NCI-H510A treated with DMSO at 0.1 percent for 48 hours (cell line): Measurements from ENCODE around the gene COL15A1.

Experiments
- DNase-seq: peaks from one replicate; lab custom pipeline; 2025; lab: John Stamatoyannopoulos, UW

Gene COL15A1

DNA sequence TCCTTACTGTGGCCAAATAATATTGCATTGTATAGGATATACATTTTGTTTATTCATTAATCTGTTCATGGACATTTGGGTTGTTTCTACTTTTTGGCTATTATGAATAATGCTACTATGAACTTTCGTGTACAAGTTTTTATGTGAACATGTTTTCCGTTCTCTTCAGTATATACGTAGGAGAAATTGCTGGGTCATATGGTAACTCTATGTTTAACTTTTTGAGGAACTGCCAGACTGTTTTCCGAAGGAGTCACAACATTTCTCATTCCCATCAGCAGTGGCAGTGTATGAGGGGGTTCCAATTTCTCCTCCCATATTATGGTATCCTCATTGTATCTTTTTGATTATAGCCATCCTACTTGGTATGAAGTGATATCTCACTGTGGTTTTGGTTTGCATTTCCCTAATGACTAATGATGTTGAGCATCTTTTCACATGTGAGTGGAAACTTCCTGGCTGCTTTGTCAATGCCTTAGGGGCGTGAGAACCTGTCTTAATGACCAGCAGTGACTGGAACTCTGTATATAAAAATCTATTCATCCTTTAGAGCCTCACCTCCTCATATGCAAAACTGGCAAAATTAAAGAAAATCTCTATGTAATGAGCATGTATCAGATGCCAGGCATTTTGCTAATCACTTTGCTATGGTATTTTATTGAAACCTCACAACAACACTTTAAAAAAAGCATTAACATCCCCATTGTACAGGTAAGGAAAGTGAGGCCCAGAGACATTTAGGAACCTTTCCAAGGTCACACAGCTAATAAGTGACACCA, 113.4 kb downstream of the COL15A1 start:
- no peak for DNase-seq

DNA sequence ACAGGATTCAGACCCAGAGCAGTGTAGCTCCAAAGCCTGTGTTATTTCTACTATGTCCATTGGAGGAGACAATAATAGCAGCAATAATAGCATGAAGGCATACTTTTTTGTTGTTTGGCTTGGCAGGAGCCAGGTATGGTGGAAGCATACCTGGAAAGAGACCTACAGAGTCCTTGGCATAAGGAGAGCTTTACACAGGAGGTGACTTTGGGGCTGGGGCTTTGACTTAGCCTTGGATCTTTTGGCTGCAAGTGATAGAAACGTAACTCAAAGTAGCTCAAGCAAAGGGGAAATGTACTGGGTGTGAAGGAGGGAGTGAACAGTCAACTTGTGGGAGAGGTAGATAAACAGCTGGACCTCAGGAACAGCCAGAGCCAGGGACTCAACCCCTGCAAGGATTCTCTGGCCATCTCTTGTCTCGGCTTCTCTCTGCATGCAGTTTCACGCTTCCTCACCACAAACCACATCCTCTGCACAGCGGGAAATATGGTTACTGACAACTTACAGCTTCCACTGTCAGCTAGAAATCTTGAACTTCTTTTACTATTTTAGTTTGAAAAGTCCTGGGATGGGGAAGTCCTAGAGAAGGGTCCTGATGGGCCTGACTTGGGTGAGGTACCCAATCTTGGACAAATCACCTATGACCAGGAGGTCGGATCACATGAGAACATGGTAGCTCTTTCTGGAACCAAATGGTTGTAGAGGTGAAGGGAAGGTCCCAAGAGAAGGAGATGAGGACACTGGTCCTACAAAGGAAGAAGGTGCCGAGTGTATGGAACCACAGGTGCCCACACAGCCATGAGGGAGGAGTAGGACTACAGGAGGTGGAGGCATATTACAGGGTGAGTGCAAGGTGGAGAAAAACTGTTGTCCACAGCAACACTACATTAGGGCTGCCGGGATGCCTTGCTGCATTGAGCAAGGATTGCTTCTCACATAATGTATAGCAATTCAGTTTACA, 114.2 kb downstream of the COL15A1 start:
- DNase-seq = no peak

DNA sequence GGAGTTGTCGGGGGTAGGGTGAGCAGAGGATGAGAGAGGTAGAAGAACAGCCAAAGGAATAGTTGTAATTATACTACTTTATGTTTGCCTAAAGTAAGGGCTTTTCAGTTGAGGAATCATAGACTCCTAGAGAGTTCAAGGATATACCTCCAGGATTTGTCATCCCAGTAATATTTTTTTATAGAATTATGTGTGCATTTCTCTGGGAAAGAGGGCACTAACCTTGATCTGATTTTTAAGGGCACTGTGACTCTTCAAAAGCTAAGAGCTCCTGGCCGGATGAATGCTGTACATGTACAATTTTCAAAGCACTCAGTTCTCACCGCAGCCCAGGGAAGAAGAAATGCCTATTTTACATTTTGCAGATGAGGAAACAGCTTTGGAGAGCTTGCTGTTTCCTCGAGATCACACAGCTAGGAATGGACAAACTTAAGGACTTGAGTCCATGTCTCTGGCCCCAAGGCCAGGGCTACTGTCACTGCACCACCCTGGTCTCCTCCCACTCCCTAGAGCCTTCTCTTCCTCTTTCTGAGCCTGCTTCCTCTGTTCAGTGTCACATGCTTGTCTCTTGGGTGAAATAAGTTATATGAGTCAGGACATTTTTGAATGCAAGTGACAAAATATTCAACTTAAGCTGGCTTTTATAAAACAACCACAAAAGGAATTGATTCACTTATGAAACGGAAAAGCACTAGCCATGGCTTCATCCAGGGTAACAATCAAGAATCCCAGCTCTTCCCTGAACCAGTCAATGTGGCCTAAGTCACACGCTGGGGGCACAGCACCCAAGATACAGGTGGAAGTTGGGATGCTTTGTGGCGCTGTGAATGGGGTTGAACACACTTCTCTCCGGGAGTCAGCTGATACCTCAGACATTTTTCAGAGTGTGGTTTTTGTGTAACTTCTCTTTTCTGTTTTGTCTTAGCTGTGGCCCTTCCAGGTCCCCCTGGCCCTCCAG, 115.5 kb downstream of the COL15A1 start:
- DNase-seq = no peak

DNA sequence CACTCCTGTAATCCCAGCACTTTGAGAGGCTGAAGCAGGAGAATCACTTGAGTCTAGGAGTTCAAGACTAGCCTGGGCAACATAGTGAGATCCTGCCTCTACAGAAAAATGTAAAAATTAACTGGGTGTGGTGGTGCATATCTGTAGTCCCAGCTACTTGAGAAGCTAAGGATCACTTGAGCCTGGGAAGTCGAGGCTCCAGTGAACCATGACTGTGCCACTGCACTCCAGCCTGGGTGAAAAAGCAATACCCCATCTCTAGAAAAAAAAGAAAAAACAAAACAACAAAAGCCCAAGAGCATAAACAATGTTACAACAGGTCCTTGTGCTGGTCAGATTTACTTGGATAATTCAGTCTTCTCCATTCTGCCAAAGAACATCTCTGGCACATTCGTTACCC, 116.9 kb downstream of the COL15A1 start:
- no peak for DNase-seq

DNA sequence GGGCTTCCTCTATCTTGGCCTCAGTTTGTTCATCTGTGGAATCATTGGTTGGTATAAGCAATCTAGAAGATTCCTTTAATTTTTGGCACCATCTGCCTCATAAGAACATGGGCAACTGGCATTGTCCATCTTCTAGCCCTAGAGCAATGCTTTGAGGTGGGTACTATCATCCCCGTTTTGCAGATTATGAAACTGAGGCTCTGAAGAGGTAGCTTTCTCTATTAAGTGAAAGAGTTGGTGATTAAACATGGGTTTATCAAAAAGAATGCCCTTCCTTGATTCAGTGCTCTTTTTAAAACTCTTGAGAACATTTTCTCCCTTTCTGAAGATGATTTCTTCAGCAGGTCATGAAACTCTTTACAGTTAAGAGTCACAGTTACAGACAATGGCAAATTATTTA, 118.8 kb downstream of the COL15A1 start:
- no peak for DNase-seq

DNA sequence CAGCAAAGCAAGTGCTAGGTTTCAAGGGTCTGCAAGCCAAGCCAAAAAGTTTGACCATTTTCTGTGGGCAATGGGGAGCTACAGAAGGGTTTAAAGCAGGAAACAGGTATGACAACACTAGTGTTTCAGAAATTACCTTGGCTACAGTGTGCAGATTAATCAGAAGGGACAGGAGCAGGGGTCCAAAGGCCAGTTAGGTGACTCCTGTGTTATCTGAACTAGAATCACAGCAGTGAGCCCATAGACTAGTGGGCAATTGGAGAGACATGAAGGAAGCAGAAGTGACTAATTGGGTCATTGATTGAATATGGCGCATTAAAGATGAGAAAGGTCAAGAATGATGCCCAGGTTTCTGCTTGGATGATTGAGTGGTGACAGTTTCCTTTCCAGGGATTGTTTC, 119.8 kb downstream of the COL15A1 start:
- DNase-seq = no peak

DNA sequence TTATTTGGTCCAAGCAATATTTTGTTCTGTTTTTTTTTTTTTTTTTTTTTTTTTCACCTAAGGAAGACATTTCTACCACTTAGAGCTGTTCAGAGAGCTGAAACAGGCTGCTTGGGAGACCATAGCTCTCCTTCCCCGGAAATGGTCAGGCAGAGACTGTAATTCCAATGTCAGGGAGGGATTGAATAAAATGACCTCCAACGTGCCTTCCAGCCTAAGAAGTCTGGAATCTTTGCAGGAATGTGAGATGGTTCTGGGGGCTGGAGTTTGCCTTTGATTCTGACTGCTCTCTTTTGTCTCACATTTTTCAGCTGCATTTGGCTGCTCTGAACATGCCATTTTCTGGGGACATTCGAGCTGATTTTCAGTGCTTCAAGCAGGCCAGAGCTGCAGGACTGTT, 122.9 kb downstream of the COL15A1 start:
- no peak for DNase-seq

DNA sequence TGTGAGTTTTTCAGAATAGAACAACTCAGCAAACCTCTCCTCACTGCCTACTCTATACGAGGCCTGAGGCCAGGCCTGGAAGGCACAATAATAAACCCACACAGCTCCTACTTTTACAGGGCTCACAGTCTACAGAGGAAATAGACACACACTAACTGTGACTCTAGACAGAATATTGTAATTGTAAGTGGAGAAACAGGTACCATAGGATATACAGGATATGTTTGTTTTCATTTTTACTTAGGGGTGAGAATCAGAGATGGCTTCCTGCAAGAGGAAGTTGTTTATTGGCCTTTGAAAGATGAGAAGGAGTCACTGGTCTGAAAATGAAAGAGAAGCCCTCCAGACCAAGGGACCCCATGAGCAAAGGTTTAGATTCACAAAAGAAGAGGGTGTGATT, 125.4 kb downstream of the COL15A1 start:
- DNase-seq = no peak

DNA sequence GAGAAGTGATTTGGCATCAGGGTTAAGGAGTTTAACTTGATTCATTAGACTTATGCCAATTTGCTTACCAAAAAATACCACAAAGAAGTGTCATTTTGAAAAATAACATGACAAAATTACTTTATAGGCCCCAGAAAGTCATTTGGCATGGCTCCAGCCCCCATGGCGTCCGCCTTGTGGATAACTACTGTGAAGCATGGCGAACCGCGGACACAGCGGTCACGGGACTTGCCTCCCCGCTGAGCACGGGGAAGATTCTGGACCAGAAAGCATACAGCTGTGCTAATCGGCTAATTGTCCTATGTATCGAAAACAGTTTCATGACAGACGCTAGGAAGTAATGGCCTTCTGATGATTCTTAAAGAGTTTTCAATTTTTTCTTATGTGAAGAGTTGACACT, 125.8 kb downstream of the COL15A1 start:
- DNase-seq = no peak

DNA sequence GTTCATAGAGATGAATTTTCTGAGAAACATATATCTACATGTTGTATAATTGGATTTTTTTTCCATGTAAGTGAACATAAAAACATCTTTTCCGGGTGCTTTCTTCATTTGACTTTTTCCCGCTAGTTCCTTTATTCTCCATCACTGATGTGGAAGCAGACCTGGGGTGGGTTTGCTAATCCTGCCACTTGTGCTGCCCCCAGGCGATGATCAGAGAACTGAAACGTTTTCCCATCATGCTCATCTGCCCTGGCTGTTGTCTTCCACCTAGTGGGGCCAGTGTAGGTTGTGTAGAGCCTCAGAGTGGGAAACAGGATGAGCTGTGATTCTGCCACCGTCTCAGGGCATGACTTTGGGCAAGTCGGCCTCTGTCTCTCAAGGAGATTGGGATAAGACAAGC, 127.0 kb downstream of the COL15A1 start:
- DNase-seq = no peak

DNA sequence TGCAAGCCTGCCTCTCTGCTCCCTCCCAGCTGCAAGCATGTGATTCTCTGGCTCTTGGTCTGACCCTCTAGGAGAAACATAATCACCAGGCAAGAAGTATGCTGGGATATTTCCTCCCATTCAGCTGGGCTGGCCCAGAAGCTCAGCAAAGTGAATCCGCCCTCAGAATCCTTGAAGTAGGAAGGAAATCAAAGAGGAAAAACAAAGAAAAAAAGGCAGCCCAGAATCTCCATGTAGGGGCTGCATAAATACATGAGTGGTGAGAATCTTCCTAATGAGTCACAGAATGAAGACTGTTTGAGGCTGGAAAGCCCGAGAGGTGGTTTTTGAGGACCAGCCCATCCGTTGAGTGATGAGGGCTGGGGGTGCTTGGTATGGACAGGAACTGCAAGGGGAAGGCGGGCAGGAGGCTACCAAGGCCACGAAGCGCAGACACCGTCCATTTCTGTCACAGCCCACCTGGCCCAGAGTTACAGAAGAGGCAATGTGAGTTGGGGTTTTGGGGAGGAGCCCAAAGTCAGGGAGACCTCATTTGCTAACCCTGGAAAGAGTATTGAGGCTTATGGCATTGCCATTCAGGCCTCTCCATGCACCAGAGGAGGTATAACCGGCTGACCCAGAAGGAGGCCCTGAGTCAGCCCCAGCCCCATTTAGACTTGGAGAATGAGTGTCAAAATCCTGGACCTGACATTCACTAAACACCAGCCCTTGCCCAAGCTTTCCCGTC, 127.8 kb downstream of the COL15A1 start:
- DNase-seq = no peak

DNA sequence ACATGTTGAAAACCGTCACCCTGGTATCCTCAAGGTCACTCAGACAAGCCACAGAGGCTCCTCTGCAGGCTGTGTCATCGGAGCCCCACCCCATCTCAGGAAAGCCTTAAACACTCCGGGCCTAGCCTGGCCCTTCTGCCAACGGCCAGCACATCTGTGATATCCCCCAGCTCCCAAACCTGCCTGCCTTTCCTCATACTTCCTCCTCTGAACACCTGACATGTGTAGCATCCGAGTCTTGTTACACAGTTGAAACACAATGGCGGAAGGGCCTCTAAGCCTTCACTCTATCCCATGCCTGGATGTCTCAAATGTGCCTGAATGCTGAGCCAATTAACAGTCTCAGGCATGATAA, 128.3 kb downstream of the COL15A1 start:
- no peak for DNase-seq

DNA sequence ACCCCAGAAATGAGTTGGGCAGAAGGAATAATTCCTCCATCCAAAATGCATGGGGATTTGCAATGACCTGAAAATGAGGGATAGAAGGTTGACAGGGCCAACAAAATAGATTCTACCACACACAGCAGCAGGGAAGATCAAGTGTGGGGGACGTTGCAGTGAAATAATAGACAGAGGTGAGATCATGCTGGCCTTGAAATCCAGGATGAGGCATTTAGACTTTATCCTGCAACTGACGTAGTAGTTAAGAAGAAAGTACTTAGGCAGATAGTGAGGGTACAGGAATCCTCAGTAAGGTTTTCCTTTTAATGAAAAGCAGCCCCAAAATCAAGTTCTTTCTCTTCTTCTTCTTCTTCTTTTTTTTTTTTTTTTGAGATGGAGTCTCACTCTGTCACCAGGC, 129.6 kb downstream of the COL15A1 start:
- DNase-seq = no peak

DNA sequence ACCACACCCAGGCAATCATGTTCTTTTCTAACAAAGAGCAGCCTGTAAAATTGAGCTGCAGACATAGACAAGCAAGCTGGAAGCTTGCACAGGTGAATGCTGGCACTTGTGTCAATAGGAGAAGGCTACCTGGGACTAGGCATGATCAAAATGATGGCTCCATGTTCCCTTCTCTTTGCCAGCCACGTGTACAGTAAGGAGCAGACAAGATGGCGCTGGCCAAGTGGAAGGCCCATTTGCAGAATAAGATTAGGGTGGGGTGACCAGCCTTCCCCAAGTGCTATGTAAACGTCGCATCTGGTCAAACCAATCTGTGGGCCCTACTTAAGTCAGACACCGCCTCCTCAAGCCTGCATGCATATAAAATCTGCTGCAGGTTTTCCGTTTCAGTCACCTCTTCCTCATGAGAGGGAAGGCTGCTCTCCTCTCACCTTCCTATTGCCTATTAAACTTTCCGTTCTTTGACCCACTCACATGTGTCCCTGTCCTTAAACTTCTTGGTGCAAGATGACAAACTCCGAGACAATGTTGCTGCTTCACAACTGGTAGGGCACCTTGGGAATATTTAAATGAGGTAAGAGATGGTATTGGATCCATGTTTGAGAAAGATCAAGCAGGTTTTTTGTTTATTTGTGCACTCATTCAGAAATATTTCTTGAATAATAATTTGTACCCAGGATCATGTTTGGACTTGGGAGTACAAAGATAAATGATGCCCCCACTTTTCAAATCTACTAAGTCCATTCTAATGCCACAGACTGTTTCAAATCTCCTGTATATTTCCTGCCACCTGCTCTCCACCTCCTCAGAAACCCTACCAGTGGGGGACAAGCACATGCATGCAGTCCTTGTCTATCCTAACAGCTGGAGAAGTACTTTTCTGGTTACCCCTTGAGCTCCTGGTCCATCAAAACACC, 130.5 kb downstream of the COL15A1 start:
- DNase-seq = no peak

DNA sequence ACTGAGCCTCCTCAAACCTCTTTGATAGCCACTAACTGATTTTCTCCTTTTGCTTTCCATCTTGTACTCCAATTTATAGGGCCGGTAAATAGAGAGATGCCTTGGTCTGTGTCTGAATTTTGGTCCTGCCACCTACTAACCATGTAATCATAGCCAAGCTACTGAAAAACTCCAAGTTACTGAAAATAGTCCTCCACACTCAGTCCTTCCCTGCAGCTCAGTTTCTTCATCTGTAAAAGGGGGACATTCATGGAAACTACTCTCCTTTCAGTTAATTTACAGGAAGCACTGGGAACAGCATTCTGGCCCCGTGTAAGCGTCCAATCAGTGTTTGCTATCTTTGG, 131.2 kb downstream of the COL15A1 start:
- DNase-seq = no peak

DNA sequence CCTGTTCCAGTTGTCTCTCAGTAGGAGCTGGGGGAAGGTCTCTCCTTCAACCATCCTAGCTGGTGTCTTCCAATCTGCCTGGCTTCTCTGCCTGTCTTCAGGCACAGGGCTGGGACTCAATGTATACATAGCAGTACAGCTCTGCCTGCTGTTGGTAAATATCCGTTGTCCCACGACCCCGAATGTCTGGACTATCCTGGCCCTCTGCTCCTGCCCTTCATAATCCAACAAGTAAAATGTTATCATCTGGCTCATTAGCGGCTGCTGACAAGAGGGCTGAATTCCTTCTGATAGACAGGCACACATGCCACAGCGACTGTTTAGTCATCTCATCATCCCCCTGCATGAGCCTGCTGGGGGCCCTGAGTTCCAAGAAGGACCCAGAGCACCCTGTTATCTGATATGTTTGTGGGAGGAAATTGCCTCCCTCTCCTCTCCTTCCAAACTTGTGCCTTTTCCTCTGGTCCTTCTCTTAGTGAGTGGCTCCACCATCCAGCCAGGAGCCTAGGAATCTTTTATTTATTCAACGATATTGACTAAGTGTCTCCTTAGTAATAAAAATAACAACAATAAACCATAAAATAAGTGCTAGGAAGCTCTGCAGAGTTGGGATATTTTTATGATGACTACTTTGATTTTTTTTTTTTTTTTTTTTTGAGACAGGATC, 131.7 kb downstream of the COL15A1 start:
- DNase-seq = no peak

DNA sequence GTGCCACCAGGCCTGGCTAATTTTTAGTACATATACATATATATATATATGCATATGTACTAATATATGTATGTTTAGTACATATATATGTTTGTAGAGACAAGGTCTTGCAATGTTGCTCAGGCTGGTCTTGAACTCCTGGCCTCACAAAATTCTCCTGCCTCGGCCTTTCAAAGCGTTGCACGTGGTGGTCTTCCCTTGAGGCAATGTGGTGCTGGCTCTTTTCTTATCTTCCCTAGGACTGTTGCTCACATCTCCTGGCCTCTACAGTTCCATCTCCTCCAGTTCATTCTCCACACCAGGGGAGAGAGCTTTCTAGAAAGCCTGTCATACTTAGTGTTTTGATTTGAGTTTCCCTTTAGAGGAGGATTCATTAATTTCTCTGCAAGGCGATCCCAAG, 132.3 kb downstream of the COL15A1 start:
- no peak for DNase-seq

DNA sequence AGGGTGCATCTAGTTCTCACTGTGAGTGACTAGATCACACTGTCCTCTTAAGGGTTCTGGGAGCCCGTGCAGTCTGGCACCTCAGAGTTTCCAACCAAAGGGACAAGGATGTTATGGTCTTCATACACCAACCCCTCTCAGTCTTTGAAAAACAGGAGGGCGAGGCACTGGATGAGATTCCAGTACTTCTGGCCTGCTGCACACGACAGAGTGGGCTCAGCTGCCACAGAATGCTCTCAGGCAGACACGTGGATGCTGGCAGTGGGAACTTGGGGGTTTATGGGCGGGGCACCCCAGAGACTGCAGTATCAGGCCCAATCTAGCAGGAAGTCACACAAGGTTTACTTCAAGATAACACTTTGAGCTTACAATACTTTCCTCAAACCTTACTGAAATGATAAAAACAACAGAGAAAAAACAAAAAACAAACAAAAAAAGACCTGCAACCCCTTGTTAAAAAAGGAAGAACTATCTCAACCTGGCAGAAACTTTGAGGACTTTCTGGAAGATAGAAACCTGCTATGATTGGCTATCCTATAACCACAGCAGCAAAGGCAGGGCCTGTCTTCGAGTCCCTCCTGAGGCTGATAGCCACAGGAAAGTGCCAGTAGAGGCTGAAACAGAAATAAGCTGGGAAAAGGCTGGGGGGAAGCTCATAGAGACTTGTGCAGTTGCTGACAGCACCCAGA, 132.9 kb downstream of the COL15A1 start:
- no peak for DNase-seq

DNA sequence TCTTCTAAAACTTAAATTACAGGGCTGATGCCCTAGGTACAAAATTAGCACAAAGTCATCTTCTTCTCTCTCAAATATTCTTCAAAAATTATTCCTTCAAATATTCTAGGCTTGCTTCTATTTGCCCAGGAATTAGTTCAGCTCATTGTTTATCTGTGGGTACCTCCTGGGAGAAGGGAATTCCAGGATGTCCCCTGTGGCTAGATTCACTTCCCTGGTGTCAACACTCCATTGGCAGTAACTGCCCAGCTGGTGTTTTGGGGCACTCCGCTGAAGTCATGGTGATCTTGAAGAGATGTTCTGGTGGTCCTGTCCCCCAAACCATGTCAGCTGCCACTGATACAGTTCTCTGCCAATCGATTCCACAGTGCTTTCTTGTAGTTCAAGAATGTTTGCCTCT, 135.0 kb downstream of the COL15A1 start:
- no peak for DNase-seq
